HL-60 (cell line): Measurements from ENCODE around the gene ALDH1A1.

Experiments used
- GABPA ChIP-seq: IDR thresholded peaks from 2 replicates; pipeline ENCODE4 v1.6.1; 2012; ENCODE audit warnings: low read depth
- POLR2AphosphoS5 ChIP-seq: IDR thresholded peaks from 2 replicates; pipeline ENCODE4 v1.6.1; 2012; ENCODE audit warnings: low read depth
- TF ChIP-seq, protein P1 (sequence below): IDR thresholded peaks from one replicate; pipeline ENCODE4 v1.5.1; 2011; ENCODE audit warnings: low read length, control low read depth, inconsistent platforms; ENCODE audit not compliant: insufficient read depth
- TF ChIP-seq, protein P2 (sequence below): IDR thresholded peaks from 2 replicates; pipeline ENCODE4 v1.6.1; 2012; ENCODE audit warnings: low read depth; ENCODE audit not compliant: insufficient replicate concordance

DNA sequence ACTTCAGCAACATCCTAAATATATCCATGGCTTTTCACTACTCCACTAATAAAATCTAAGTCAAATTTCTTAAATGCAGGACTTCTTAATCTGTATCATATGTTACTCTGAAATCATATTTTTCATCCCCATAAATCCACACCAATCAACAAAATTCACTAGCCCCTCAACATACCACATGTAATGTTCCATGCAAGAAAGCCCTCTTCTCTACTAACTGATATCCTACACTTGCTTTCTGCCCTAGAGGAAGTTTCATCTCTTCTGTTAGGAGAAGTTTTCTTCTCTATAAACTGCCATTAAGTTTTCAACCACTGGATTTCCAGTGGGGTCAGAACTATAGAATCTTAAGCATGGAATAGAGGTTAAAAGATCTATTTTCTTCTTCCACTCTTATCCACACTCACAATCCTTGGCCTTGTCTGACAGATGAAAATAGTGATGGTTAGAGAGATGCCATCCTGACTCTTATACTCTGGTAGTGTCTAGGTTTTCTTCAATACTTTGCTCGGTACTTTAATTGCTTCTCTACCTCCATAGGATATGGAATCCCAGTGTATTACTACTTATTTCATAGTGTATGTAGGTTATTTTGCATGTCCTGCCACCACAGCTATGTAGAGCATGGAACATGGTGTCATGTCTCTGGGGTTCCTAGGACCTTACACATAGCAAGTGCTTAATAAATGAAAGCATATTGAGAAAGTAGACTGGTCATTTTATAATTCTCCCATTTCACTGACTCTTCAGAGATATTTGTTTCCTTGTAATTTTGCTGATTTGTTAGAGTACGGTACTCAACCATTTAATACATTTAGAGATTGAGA, 48.4 kb downstream of the ALDH1A1 start:
- TF ChIP-seq, protein P1, sequence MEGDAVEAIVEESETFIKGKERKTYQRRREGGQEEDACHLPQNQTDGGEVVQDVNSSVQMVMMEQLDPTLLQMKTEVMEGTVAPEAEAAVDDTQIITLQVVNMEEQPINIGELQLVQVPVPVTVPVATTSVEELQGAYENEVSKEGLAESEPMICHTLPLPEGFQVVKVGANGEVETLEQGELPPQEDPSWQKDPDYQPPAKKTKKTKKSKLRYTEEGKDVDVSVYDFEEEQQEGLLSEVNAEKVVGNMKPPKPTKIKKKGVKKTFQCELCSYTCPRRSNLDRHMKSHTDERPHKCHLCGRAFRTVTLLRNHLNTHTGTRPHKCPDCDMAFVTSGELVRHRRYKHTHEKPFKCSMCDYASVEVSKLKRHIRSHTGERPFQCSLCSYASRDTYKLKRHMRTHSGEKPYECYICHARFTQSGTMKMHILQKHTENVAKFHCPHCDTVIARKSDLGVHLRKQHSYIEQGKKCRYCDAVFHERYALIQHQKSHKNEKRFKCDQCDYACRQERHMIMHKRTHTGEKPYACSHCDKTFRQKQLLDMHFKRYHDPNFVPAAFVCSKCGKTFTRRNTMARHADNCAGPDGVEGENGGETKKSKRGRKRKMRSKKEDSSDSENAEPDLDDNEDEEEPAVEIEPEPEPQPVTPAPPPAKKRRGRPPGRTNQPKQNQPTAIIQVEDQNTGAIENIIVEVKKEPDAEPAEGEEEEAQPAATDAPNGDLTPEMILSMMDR = no peak
- TF ChIP-seq POLR2AphosphoS5 (no peak), GABPA (no peak)
- TF ChIP-seq, protein P2, sequence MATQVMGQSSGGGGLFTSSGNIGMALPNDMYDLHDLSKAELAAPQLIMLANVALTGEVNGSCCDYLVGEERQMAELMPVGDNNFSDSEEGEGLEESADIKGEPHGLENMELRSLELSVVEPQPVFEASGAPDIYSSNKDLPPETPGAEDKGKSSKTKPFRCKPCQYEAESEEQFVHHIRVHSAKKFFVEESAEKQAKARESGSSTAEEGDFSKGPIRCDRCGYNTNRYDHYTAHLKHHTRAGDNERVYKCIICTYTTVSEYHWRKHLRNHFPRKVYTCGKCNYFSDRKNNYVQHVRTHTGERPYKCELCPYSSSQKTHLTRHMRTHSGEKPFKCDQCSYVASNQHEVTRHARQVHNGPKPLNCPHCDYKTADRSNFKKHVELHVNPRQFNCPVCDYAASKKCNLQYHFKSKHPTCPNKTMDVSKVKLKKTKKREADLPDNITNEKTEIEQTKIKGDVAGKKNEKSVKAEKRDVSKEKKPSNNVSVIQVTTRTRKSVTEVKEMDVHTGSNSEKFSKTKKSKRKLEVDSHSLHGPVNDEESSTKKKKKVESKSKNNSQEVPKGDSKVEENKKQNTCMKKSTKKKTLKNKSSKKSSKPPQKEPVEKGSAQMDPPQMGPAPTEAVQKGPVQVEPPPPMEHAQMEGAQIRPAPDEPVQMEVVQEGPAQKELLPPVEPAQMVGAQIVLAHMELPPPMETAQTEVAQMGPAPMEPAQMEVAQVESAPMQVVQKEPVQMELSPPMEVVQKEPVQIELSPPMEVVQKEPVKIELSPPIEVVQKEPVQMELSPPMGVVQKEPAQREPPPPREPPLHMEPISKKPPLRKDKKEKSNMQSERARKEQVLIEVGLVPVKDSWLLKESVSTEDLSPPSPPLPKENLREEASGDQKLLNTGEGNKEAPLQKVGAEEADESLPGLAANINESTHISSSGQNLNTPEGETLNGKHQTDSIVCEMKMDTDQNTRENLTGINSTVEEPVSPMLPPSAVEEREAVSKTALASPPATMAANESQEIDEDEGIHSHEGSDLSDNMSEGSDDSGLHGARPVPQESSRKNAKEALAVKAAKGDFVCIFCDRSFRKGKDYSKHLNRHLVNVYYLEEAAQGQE = no peak
